Activated CD8-positive, alpha-beta memory T cell treated with anti-CD3 and anti-CD28 coated beads, Interleukin-2, amount 50 U/mL, for 24 hours (primary cell): ENCODE data around the gene ZNF837.
"Not testable (repeated sequence)": the region's sequence is repeated elsewhere in the genome, so short reads cannot be mapped to it uniquely, and the experiment has no call there.

Source experiments
- DNase-seq: peaks from one replicate; pipeline ENCODE4 v3.0.0-alpha.2; 2020; ENCODE audit errors: extremely low read depth

Gene ZNF837

DNA sequence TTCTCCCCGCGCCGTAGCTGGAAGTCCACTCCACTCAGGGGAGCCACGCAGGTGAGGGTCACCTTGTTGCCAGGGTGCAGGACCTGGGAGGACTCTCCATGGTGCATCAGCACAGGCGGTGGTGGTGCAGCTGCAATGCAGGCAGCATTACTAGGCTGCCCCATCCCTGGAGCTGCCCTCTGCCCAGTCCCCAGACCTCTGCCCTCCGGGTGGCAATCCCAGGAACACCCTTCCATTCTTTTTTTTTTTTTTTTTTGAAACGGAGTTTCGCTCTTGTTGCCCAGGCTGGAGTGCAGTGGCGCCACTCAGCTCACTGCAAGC is 29.3 kb downstream of the ZNF837 start:
- DNase-seq = no peak

DNA sequence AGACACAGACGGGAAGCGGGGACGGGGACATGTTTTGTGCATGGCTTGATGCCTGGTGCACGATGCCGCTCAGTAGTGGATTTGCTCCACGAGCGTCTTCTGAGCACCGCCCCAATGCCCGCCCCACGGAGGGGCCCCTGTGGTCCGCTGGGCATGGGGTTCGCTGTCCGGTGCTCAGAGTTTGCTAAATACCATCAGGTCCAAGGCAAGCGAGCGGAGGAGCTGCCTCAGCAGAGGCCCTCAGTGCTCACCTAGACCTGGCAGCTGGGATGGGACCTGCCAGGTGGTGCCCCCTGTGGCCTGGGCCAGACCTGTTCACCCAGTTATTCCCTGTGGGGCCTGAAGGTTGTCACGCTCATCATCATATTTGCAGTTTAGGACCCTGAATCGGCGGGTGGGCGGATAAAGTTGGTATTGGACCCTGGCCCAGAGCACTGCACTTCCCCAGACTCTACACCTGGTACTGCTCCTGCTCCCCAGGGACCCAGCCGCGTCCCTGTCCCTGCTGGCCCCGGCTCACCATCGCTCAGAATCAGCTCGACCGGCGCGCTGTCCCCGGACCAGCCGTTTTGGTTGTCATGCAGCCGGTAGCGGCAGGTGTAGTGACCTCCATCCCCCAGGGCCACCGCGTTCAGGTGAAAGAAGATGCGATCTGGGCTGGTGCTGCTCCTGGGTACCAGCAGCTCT is 29.8 kb downstream of the ZNF837 start:
- no peak for DNase-seq

DNA sequence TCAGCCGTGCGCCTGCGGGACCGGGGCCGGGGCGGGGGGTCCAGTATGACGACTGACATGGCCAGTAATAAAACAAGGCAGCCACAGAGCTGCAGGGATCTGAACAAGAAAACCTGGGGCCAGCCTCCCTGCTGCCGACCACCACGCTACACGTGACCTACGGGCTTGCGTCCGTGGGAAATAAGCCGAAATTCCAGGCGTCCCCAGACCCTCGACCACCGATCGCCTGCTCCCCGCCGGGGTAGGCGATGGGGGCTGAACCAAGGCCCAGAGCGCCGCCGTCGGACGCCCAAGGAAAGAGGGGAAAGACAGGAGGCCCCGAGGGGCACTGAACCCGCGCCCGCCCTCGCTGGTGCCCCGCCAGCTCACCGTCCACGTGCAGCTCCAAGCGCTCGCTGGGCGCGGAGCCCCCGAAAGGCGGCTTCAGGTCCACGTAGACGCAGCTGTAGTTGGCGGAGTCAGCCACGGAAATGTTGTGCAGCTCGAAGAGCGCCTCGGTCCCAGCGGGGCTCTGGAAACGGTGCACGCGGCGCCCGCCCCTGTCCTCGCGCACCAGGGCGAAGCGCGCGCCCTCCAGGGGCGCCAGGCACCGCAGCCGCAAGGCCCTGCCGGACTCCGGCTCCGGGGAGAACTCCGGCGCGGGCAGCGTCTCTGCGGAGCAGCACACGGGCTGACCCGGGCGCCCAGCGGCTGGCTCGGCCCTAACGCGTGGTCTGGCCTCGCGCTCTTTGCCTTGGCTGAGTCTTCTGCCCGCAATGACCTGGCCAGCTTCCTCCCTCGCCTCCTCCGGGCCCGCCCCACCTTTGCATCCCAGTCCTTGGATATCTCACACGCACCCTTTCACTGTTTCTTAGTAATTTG is 30.6 kb downstream of the ZNF837 start:
- DNase-seq = no peak

DNA sequence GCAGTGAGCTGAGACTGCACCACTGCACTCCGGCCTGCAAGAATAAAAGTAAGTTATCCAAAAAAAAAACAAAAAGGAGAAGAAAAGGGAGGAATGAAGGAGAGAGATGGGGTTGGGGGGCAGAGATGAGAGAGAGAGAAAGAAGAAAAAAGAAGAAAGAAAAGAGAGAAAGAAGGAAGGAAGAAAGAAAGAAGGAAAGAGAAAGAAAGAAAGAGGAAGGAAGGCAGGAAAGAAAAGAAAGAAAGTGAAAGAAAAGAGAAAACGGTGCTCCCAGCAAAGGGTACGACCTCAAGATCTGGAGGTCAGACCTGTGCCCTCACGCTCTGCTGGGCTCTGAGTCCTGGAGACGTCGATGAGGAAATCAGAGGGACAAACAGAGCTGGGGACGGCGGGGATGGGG is 31.2 kb downstream of the ZNF837 start:
- DNase-seq = no peak

DNA sequence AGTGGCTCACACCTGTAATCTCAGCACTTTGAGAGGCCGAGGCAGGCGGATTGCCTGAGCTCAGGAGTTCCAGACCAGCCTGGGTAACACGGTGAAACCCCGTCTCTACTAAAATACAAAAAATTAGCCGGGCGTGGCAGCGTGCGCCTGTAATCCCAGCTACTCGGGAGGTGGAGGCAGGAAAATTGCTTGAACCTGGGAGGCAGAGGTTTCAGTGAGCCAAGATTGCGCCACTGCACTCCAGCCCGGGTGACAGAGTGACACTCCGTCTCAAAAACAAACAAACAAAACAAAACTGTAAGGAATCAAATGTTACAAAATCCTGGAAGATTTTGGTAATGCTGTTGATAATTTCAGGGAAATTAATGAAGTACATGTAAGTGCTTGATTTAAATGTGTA is 32.8 kb downstream of the ZNF837 start:
- DNase-seq = not testable (repeated sequence)

DNA sequence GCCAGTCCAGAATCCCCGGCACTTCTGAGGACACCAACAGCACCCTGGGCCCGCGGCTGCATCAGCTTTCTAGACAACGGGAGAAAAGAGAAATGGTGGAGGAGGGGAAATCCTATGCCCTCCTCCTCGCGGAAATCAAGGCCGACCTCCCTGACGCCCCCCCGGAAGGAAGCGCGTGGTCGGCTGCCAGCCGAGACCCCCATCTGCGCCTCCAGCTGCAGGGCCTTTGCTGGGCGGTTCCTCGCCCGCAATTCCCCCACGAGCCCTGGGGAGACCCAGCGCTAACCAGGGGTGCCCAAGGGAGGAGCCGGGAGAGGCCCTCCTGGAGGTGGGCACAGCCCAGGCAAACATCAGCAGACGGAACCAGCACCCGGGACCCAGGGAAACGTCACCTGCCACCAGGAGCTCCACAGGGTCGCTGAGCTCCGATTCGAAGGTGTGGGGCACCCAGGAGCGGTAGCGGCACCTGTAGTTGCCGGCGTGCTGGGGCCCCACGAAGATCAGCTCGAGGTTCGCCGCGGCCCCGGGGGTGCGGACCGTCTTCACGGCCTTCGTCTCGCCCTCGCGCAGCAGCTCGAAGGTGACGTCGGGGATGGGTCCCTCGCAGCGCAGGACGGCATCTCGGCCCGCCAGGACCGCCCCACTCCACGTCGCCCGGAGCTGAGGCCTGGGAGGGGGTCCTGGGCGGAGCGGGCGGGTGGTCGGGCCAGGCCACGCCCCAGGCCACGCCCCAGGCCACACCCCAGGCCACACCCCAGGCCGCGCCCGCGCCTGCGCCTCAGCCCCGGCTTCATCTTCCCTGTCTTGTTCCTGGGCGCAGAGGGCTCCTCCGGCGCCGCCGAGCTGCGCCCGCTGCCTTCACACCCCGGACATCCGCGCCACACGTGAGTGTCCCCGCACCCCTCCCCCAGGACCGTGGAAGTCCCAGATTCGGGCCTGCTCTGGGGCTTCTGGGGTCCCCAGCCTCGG is 33.6 kb downstream of the ZNF837 start:
- peak; percentile 20 for DNase-seq

DNA sequence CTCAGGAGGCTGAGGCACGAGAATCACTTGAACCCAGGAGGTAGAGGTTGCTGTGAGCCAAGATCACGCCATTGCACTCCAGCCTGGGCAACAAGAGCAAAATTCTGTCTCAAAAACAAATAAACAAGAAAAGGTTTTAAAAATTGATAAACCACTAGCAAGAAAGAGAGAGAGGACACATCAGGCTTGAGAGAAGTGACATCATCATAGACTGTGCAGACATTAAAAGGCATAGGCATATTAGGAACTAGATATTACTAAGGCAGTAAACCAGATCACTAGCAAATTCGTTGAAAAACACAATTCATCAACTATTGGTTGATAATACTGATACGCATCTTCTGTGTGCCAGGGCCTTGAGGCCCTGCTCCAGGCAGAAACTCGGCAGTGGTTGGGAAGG is 35.3 kb downstream of the ZNF837 start:
- DNase-seq = no peak

DNA sequence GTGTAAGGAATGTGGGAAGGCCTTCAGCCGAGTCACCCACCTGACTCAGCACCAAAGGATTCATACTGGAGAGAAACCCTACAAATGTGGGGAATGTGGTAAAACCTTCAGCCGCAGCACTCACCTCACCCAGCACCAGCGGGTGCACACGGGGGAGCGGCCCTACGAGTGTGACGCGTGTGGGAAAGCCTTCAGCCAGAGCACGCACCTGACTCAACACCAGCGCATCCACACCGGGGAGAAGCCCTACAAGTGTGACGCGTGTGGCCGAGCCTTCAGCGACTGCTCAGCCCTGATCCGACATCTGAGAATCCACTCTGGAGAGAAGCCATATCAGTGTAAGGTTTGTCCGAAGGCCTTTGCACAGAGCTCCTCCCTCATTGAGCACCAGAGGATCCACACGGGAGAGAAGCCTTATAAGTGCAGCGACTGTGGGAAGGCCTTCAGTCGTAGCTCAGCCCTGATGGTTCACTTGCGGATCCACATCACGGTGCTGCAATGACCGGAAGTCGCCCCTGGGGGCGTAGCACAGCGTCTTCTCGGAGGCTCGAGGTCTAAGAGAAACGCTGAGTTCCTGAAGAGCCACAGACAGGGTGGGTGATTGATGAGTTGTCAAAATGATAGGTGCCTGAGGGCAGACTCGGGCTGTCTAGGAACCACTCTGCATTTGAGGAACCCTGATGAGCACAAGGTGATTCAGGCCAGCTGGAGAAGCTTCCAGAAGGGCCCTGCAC is 41.8 kb downstream of the ZNF837 start:
- DNase-seq = no peak

DNA sequence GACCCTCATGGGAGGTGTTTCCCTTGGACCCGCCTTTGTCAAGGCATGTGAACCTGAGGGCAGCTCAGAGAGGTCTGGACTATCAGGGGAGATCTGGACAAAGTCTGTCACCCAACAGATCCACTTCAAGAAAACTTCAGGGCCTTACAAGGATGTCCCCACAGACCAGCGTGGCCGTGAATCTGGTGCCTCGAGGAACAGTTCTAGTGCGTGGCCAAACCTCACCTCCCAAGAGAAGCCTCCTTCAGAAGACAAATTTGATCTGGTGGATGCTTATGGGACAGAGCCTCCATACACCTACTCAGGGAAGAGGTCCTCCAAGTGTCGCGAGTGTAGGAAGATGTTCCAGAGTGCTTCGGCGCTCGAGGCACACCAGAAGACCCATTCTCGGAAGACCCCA is 42.5 kb downstream of the ZNF837 start:
- no peak for DNase-seq

DNA sequence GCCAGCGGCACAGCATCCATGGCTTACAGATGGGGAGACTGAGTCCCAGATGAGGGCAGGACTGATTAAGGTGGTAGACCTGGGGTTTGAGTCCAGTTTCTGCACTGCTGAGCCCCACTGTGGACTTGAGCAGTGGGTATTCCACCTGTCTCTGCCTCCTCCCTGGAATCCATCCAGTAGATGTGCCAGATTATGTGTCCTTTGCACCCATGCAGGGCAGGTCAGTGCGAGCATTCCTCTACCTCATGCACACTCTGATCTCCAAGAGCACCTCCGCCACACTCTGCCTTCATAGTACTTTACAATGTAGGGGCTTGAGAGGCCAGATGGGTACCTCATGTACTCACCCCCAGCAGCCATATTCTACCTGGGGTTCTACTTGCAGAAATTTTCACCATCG is 44.0 kb downstream of the ZNF837 start:
- no peak for DNase-seq

DNA sequence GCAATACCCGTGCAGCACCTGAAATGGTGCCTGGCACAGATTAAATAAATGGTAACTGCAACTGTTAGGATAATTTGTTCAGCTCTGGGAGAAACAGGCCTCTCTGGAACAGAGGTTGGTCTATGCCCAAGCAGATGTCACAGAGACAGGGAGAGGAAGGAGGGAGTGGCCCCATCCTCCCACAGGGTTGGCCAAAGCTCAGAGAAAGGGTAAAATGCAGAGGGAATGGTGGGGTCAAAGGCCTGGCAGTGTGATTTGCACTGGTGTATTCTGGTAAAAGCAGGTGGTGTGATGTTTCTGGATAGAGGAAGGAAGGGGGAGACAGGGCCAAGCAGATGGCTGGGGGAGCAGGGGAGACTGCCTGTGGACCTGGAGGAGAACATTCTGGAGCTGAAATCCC is 44.6 kb downstream of the ZNF837 start:
- no peak for DNase-seq

DNA sequence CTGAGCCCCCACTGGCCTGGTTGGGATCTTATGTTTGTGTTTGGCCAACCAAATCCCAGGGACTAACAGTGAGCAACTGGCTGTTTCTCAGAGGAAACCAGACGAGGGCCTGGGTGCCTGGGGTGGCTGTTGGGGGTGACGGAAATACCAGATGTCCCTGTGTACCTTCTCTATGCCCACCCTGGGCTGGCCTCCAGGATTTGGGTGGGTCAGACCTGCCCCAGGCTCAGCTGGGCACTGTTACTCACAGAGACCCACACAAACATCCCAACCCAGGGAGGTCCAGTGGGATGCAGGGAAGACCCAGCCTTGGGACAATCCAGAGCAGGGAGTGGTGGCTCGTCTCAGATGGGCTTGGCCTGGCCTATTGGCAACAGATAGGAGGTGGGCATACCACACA is 45.2 kb downstream of the ZNF837 start:
- DNase-seq = no peak

DNA sequence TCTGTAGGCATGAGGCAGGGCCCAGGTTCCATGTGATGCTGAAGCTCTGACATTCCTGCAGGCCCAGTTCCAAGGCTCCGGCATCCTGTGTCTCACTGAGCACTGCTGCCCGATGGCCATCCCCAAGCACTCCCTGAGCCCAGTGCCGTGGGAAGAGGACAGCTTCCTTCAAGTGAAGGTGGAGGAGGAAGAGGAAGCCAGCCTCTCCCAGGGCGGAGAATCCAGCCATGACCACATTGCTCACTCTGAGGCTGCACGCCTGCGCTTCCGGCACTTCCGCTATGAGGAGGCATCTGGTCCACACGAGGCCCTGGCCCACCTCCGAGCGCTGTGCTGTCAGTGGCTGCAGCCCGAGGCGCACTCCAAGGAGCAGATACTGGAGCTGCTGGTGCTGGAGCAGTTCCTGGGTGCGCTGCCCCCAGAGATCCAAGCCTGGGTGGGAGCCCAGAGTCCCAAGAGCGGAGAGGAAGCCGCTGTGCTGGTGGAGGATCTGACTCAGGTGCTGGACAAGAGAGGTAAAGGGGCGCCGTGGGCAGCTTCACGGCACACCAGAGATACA is 46.1 kb downstream of the ZNF837 start:
- no peak for DNase-seq

DNA sequence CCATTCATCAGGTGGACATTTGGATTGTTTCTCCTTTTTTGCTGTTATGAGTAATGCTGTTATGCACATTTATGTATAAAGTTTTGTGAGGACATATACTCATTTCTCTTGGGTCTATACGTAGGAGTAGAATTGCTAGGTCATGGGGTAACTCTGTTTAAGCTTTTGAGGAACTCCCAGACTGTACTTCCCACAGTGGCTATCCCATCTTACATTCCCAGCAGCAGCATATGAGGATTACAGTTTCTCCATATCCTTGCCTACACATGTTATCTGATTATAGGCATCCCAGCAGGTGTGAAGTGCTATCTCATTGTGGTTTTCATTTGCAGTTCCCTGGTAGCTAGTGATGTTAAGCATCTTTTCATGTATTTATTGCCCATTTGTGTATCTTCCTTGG is 48.1 kb downstream of the ZNF837 start:
- DNase-seq = no peak

DNA sequence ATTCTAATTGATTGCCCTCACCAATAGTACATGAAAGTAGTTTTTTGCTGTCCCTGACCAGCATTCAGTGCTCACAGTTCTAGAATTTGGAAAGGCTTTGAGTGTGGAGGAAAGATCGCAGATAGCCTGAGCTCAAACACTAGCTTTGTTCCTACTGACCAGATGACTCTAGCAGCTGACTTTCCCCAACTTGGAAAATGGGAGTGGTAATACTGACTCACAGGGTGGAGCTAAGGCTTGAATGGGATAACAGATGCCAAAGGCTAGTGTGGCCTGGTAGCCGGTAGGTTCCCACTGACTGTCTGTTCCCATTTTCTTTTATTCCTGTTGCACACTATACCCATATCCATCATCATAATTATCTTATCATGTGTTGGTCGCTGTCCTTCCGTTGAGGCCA is 50.4 kb downstream of the ZNF837 start:
- no peak for DNase-seq

DNA sequence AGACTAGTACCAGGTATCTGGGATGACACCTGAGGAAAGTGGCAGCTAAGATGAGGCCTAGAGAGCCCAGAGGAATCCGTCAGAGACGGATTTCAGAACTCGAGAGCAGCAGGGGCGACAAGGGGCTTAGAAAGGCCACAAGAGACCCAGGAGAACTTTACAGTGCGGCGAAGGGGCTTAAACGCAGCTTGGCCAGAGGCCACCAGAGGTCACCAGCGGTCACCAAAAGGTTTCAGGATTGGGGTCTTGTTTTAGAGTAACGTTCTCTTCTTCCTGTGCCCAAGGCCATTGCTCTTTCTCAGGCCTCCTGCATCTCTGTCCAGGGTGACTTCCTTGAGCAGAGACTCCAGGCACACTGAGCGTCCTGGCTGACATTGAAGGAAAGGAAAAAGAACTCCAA is 51.8 kb downstream of the ZNF837 start:
- no peak for DNase-seq

DNA sequence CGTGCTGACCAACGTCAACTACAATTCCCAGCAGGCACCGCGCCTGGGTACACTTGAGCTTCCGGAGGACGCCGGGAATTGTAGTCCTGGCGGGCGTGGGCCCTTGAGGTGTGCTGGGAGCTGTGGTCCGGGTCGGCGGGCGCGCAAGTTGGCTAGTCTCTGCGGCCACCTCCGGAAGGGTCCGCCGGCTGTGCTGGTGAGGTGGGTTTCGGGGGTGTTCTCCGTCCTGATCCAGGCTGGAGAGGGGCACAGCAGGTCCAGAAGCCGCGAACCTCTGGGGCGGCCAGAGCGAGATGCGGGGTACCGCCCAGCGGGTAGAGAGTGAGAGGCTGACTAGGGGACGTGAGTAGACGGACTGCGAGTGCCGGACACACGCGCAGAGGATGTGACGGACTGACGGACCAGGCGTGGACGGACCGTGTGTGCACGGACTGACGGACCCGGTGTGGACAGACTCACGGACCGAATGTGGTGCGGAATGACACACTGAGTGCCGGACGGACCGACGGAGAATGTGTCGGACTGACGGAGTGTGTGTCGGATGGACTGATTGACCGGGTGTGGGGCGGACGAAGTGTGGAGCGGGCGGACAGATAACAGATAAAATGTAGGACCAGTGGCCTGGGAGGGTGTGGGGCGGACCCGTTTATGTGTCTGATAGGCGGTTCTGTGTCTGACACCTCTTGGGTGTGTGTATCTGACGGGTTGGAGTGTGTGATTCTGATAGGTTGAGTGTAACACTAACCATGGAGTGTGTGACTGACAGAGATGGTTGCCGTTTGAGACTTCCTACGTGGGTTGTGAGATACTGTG is 53.7 kb downstream of the ZNF837 start, which contains the start of gene ZSCAN22:
Gene ZSCAN22 (plus strand): TSS at position 81 of the 813 bp plus-strand sequence. CDS start 7,809 bp downstream, outside the sequence.
- peak; percentile 75 for DNase-seq

DNA sequence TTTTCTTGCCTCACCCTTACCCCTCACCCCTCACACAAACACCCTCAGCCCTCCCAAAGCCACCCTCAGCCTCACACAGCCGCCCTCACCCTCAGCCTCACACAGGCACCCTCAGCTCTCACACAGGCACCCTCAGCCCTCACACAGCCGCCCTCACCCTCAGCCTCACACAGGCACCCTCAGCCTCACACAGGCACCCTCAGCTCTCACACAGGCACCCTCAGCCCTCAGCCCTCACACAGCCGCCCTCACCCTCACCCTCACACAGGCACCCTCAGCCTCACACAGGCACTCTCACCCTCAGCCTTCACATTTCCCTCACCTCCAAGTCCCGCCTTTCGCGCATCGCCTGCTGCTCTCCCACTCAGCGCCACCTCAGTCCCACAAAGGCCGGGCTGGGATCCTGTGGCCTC is 54.3 kb downstream of the ZNF837 start:
- DNase-seq = no peak

DNA sequence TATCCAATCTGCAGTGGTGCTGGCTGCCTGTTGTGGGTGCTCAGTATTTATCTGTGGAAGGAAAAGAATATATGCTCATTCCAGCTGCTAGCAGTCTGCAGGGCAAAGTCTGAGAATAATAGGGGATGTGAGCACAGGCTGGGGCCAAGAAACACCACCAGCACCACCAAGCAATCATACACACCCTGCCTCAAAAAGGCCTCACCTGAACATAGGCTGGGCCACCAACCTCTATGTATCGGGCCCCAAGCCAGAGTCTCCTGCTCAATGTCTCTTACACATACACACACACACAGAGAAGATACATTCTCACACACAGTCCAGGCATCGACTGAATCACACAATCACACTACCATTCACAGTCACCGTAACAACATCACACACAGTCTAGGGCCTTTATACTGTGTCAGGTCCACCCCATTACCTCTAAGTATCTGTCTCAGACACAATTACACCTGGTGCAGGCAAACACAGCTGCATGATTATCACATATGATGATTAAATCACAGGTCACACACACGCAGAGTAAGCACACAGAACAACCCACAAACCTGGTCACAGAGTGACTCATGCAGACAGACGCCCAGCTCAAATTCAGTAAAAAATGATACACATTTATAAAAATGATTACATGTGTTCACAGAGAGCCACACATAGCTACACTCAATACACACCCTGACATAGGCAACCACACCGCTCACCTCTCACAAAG is 55.4 kb downstream of the ZNF837 start:
- DNase-seq = no peak

DNA sequence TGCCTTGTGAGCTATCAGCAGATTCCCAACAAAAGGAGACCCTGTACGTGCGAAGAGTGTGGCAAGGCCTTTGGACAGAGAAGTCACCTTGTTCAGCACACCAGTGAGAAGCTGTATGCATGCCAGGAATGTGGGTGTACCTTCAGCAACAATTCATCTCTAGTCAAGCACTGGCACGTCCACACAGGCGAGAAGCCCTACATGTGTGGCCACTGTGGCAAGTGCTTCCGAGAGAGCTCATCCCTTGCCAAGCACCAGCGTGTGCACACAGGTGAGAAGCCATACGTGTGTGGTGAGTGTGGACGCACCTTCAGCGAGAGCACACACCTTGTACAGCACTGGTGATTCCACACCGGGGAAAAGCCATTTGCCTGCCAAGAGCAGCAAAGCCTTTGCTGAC is 61.6 kb downstream of the ZNF837 start:
- no peak for DNase-seq
